ENCODE data around the gene CD151.

Gene CD151

DNA sequence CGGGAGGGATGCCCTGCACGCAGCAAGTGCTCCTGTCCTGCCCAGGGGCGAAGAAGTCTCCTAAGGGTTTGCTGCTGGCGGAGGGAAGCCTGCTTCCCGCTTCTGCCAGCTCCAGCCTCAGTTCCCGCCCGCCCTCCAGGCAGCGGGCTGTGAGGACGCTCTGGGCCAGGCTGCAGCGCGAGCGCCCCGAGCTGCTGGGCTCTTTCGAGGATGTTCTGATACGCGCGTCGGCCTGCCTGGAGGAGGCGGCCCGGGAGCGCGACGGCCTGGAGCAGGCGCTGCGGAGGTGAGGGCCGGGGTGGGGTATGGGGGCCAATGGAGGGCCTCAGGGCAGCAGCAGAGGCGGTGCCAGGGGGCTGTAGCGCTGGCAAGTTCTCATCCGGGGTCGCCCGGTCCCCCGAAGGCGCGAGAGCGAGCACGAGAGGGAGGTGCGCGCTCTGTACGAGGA lies 2.9 kb upstream of the CD151 start:
- no peak for DNase-seq

DNA sequence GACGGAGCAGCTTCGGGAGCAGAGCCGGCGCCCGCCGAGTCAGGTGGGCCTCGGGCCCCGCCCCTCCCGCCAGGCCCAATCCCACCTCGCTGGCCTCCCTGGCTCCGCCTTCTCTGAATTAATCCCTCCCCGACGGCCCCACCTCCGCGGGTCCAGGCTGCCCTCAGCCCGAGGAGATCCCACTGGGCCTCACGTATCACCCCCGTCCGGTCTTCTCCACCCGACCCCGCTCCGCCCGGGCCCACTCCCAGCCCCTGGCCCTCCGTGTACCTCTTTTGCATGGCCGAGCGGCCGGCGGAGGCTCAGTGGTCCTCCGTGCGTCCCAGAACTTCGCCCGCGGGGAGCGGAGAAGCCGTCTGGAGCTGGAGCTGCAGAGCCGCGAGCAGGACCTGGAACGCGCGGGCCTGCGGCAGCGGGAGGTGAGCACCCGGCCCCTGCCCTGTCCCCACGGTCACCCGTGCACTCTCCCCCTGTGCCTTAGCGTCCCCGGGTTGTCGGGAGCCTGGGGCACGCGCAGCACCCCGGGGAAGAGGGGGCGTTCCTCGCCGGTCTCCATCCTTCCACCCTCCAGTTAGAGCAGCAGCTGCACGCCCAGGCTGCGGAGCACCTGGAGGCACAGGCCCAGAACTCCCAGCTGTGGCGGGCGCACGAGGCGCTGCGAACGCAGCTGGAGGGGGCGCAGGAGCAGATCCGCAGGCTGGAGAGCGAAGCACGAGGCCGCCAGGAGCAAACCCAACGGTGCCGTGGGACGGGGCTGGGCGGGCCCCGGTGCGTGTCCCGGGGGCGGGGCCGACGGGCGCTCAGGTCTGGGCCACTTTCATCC lies 2.2 kb upstream of the CD151 start:
- peak; percentile 66 for DNase-seq

DNA sequence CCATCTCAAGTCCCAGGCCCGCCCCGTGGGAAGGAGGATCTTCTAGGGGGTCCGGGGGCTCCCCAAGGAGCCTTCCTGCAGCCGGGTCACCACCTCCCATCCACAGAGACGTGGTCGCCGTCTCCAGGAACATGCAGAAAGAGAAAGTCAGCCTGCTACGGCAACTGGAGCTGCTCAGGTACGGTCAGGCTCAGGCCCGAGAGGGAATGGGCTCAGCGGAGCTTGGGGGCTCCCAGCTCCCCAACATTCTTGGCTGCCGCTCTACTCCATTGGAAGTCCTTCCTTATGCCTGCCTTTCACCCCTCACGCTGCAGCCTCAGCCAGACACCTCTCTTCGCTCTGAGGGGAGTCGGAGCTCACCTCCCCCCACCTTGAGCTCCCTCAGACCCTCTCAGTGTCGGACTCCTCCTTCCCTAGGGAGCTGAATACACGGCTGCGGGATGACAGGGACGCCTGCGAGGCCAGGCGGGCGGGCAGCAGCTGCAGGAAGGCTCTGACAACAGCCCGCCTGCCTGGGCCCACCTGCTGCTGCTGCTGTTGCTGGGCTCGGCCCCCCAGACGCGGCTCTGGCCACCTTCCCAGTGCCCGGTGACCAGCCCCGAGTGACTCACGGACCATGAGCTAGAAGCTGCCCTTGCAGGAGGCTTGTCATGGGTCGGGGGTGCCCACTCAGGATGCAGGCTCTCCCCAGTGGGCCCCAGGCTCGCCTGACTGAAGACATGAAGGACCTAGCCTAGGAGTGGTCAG lies 1.5 kb upstream of the CD151 start:
- no peak for DNase-seq

DNA sequence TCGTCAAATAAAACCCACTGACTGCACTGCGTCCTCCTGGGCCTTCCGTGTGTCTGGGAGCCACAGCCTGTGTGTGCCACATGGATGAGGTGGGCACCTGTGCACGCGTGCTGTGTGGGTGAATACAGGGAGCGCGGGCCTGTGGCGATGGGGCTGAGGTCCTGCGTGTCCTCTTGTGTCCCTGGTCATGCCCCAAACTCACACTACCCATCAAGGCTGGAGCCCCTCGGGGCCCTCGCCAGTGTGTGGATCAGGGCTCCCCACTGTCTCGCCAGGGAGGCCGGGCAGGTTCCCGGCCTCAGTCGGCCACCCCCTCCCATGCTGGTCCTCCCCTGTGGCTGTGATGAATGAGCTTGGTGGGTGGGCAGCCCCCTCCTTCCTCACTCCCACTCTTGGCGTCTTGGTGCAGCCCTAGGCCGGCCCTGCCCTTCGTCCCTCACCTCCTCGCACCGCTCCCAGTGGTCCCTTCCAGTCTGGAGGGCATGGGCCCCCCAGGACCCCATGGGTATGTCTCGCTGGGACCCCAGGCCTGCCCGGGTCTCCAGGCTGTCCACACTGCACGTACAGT lies 707 bp upstream of the CD151 start:
- DNase-seq, result no peak

- DNase-seq, result peak; percentile 13
Observed at GRCh38 chr11:833114-833791, 501 bp downstream of the CD151 start.

GRCh38 chr11:833849-834311 lies 1.1 kb downstream of the CD151 start:
- no peak for DNase-seq

- DNase-seq, result no peak
Observed at GRCh38 chr11:834371-835316, 1.9 kb downstream of the CD151 start.

DNA sequence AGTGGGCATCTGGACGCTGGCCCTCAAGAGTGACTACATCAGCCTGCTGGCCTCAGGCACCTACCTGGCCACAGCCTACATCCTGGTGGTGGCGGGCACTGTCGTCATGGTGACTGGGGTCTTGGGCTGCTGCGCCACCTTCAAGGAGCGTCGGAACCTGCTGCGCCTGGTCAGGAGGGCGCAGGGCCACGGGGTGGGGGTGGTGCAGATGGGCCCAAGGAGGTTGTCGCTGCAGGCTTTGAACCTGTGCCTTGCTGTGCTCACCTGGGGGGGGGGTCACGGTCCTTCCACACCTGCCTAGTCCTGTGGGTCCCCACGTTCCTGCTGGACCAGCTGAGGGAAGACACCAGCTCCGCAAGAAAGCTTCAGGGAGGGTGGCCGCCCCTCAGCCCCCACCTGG lies 3.5 kb downstream of the CD151 start:
- DNase-seq, result no peak

GRCh38 chr11:836700-837099 lies 3.9 kb downstream of the CD151 start:
- no peak for DNase-seq

- no peak for DNase-seq
Observed at GRCh38 chr11:837189-837989, 4.6 kb downstream of the CD151 start.

GRCh38 chr11:837990-838307 lies 5.2 kb downstream of the CD151 start:
- no peak for DNase-seq

GRCh38 chr11:838441-839279 lies 5.9 kb downstream of the CD151 start:
- no peak for DNase-seq

DNA sequence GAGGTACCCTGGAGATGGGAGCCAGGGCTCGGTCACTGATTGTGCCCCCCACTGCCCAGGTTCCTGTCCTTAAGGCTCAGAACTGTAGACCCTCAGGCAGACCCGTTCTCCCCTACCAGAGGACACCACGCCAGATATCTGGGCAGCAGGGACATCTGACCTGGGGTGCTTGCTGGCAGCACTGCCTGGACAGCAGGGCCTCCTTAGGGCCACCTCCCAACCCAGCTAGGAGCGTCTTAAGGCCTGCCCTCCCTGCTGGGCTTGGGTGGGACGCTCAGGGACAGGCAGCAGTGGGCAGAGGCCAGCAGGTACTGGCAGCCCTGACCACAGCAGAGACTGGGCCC lies 6.5 kb downstream of the CD151 start:
- DNase-seq, result no peak

DNA sequence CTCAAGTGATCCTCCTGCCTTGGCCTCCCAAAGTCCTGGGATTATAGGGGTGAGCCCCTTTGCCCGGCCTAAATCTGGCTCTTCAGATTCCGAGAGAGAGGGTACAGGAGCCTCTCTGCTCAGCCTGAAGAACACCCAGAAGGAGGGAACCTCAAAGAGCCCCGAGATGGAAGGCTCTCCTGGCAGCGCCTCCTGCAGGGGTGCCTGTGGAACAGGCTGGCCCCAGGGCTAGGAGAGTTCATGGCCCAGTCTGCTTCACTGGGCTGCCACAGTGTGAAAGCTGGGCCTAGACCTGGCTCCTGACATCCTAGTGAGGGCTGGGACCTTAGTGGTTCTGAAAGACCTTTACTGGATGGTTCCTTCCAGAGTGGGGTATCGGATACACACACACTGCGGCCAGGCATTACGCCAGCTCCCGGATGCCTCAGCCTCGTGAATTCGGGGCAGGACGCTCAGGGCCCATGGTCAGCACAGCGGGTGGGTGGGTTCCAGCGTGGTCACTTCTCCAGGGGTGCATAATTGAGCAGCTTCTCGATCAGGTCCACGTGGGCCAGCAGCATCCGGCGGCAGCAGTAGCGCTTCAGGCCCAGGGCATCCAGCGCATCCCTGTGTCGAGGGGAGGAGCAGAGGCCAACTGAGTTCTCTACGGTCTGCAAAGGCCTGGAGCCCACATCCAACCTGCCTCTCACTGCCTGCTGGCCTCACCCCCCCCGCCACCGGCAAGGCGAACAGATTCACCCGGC lies 7.3 kb downstream of the CD151 start:
- no peak for DNase-seq

- DNase-seq, result no peak
Observed at GRCh38 chr11:841981-842369, 9.2 kb downstream of the CD151 start.

DNA sequence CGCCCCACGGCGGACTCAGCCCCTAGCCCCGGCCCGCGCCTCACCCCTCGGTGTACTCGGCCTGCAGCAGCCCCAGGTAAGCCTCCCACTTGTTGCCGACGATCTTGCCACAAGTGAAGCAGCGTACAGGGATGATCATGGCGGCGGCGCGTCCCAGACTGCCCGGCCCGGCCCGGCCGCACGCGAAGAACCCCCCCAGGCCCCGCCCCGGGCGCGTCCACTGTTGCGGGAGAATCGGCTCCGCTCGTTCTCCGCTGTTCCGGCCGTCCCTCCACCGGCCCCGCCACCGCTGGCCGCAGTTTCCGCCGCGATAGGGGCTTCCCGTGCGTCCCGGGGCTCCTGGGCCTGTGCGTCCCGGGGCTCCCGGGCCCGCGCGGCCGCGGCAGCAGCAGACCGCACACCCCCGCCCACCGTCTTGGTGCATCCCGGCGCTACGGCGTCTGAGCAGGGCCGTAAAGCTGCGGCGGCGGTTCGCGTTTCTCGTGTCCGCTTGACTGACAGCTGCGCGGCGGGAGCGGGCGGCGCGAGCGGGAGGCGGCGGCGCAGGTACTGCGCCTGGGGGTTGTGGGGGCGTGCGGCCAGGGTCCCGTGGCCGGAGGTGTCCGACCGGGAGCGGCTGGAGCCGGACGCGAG lies 9.7 kb downstream of the CD151 start, which contains the start of the genes POLR2L and TSPAN4:
POLR2L (minus strand) TSS at position 160 of the 633 bp plus-strand sequence; CDS start at position 139, 21 bp downstream.
TSPAN4 (plus strand) TSS at position 483 of the 633 bp plus-strand sequence. CDS start 7,453 bp downstream, outside the sequence.
- DNase-seq, result peak; percentile 72

GRCh38 chr11:843086-843734 lies 10.5 kb downstream of the CD151 start:
- DNase-seq, result no peak

Measured in NCI-H2171 (cell line).